ENCODE data around the gene TMEM186. TPM values are rescaled to one million over a fixed set of nuclear protein-coding genes. Genes with fewer than 3 reads are reported as not detected.

The TMEM186 gene
- total and polyA plus RNA-seq, 2 experiments from 2014 or later = 8.3 to 14.8 TPM

DNA sequence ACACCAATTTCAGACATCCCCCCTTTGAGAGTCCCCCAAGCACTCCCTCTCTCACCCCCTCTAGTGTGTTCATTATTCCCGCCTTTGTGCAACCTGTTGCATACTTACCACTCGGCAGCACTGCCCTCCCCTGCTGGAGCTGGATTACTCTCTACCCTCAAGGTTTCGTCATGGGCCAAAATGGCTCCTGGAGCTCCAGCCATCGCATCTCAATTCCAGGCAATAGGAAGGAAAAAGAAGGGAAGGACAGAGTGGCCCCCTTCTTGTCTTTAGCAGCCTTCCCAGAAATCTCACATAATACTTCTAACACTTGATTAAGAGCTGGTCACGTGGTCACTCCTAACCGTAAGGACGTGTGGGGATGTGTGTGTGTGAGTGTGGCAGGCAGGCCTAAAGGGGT is 20.2 kb downstream of the TMEM186 start (continued):
- TF ChIP-seq EZH2 (IDR thresholded peaks at IDR 0.05; ENCODE audit: low read depth, unreplicated experiment) (no peak), NANOG (IDR thresholded peaks at IDR 0.05; ENCODE audit: borderline replicate concordance) (no peak), REST (IDR thresholded peaks at IDR 0.05; ENCODE audit: unreplicated experiment) (no peak), STAT1 (IDR thresholded peaks at IDR 0.05; ENCODE audit: unreplicated experiment) (no peak), ZNF331 (CRISPR knock-in tag; IDR thresholded peaks at IDR 0.05; ENCODE audit: low read depth) (no peak)

DNA sequence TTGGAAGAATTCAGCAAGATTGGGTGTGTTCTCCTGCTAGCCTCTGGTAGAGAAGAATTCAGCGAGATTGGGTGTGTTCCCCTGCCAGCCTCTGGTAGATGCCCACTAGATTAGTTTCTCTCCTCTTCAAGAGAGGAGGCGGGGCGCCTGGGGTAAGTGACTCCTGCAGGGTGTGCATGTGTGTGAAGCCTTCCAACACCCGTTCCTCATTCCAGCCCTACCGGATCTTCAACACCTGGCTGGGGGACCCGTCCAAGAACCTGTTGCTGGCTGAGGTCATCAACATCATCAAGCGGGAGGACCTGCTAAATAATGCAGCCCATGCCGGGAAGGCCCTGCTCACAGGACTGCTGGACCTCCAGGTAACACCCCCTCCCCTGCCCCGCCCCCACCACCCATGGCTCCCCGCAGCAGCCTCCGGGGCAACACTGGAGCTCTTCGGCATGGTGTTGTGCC is 21.3 kb downstream of the TMEM186 start:
- H3K9me2 ChIP-seq (ENCODE audit: insufficient read depth) = no peaks in the 10 kb centered on the region
- Mint-ChIP-seq H3K27ac (no peak overlapping the region), H3K27me3 (ENCODE audit: insufficient read depth, low read depth, poor library complexity) (peaks cover 3% of the 10 kb centered on the region), H3K4me3 (no peak overlapping the region), H3K36me3 (ENCODE audit: low read depth) (peaks cover 6% of the 10 kb centered on the region; the same call in 2 of the 3 replicates), H3K4me1 (no peaks in the 10 kb centered on the region), H3K9me3 (no peaks in the 10 kb centered on the region)
- H3K79me2 ChIP-seq (replicated peaks; ENCODE audit: insufficient read depth) = no peaks in the 10 kb centered on the region
- H3K36me3 ChIP-seq (ENCODE audit: insufficient read depth) = no peaks in the 10 kb centered on the region
- no peak overlapping the region for H3K4me2 ChIP-seq
- H3K4me3 ChIP-seq = no peak overlapping the region
- DNase-seq (ENCODE audit: low spot score) = peak; percentile 16
- no peak overlapping the region for H3K27ac ChIP-seq (ENCODE audit: low read depth)
- ATAC-seq = peak; percentile 50
- no peak overlapping the region for H2AFZ ChIP-seq
- H3K27me3 ChIP-seq (ENCODE audit: insufficient read depth) = no peaks in the 10 kb centered on the region
- H3F3A ChIP-seq (replicated peaks; ENCODE audit: low read depth) = no peaks in the 10 kb centered on the region
- H3K4me1 ChIP-seq (ENCODE audit: insufficient read depth) = no peaks in the 10 kb centered on the region
- no peaks in the 10 kb centered on the region for H4K20me1 ChIP-seq (replicated peaks; ENCODE audit: insufficient read depth)
- TF ChIP-seq EZH2 (IDR thresholded peaks at IDR 0.05; ENCODE audit: low read depth, unreplicated experiment) (no peak), STAT1 (IDR thresholded peaks at IDR 0.05; ENCODE audit: unreplicated experiment) (no peak), EZH2phosphoT487 (IDR thresholded peaks at IDR 0.05; ENCODE audit: unreplicated experiment) (no peak), ZNF114 (CRISPR knock-in tag; IDR thresholded peaks at IDR 0.05) (no peak), NANOG (IDR thresholded peaks at IDR 0.05; ENCODE audit: borderline replicate concordance) (no peak), POLR2AphosphoS5 (IDR thresholded peaks at IDR 0.05; ENCODE audit: low read depth) (no peak), CREB1 (CRISPR knock-in tag; IDR thresholded peaks at IDR 0.05; ENCODE audit: low read depth) (no peak)
- TF ChIP-seq, protein P1, sequence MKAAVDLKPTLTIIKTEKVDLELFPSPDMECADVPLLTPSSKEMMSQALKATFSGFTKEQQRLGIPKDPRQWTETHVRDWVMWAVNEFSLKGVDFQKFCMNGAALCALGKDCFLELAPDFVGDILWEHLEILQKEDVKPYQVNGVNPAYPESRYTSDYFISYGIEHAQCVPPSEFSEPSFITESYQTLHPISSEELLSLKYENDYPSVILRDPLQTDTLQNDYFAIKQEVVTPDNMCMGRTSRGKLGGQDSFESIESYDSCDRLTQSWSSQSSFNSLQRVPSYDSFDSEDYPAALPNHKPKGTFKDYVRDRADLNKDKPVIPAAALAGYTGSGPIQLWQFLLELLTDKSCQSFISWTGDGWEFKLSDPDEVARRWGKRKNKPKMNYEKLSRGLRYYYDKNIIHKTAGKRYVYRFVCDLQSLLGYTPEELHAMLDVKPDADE (IDR thresholded peaks at IDR 0.05) = no peak
- TF ChIP-seq, protein P2, sequence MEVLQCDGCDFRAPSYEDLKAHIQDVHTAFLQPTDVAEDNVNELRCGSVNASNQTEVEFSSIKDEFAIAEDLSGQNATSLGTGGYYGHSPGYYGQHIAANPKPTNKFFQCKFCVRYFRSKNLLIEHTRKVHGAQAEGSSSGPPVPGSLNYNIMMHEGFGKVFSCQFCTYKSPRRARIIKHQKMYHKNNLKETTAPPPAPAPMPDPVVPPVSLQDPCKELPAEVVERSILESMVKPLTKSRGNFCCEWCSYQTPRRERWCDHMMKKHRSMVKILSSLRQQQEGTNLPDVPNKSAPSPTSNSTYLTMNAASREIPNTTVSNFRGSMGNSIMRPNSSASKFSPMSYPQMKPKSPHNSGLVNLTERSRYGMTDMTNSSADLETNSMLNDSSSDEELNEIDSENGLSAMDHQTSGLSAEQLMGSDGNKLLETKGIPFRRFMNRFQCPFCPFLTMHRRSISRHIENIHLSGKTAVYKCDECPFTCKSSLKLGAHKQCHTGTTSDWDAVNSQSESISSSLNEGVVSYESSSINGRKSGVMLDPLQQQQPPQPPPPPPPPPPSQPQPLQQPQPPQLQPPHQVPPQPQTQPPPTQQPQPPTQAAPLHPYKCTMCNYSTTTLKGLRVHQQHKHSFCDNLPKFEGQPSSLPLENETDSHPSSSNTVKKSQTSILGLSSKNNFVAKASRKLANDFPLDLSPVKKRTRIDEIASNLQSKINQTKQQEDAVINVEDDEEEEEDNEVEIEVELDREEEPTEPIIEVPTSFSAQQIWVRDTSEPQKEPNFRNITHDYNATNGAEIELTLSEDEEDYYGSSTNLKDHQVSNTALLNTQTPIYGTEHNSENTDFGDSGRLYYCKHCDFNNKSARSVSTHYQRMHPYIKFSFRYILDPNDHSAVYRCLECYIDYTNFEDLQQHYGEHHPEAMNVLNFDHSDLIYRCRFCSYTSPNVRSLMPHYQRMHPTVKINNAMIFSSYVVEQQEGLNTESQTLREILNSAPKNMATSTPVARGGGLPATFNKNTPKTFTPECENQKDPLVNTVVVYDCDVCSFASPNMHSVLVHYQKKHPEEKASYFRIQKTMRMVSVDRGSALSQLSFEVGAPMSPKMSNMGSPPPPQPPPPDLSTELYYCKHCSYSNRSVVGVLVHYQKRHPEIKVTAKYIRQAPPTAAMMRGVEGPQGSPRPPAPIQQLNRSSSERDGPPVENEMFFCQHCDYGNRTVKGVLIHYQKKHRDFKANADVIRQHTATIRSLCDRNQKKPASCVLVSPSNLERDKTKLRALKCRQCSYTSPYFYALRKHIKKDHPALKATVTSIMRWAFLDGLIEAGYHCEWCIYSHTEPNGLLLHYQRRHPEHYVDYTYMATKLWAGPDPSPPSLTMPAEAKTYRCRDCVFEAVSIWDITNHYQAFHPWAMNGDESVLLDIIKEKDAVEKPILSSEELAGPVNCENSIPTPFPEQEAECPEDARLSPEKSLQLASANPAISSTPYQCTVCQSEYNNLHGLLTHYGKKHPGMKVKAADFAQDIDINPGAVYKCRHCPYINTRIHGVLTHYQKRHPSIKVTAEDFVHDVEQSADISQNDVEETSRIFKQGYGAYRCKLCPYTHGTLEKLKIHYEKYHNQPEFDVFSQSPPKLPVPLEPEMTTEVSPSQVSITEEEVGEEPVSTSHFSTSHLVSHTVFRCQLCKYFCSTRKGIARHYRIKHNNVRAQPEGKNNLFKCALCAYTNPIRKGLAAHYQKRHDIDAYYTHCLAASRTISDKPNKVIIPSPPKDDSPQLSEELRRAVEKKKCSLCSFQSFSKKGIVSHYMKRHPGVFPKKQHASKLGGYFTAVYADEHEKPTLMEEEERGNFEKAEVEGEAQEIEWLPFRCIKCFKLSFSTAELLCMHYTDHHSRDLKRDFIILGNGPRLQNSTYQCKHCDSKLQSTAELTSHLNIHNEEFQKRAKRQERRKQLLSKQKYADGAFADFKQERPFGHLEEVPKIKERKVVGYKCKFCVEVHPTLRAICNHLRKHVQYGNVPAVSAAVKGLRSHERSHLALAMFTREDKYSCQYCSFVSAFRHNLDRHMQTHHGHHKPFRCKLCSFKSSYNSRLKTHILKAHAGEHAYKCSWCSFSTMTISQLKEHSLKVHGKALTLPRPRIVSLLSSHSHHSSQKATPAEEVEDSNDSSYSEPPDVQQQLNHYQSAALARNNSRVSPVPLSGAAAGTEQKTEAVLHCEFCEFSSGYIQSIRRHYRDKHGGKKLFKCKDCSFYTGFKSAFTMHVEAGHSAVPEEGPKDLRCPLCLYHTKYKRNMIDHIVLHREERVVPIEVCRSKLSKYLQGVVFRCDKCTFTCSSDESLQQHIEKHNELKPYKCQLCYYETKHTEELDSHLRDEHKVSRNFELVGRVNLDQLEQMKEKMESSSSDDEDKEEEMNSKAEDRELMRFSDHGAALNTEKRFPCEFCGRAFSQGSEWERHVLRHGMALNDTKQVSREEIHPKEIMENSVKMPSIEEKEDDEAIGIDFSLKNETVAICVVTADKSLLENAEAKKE (CRISPR knock-in tag; IDR thresholded peaks at IDR 0.05) = no peak

Measured in GM23338 (cell line).